ENCODE measurements around the gene GRM4.

Gene GRM4

GRCh38 chr6:34073540-34073939 is 72.3 kb downstream of the GRM4 start:
- intact Hi-C loops (cut with DNase I), result no loop called here
- no peak for DNase-seq

- intact Hi-C loops (cut with DNase I), result no loop called here
- DNase-seq, result no peak
Observed at GRCh38 chr6:34072727-34073126, 73.2 kb downstream of the GRM4 start.

- DNase-seq, result no peak
- intact Hi-C loops (cut with DNase I), result no loop called here
Observed at GRCh38 chr6:34071884-34072379, 74.0 kb downstream of the GRM4 start.

- intact Hi-C loops (cut with DNase I), result no loop called here
- DNase-seq, result no peak
Observed at GRCh38 chr6:34071136-34071883, 74.6 kb downstream of the GRM4 start.

- DNase-seq, result no peak
- intact Hi-C loops (cut with DNase I), result no loop called here
Observed at GRCh38 chr6:34070315-34071135, 75.4 kb downstream of the GRM4 start.

GRCh38 chr6:34068462-34069044 is 77.3 kb downstream of the GRM4 start:
- intact Hi-C loops (cut with DNase I), result no loop called here
- no peak for DNase-seq

GRCh38 chr6:34067814-34068213 is 78.1 kb downstream of the GRM4 start:
- intact Hi-C loops (cut with DNase I), result no loop called here
- DNase-seq, result no peak

- intact Hi-C loops (cut with DNase I), result no loop called here
- DNase-seq, result no peak
Observed at GRCh38 chr6:34066772-34067770, 78.8 kb downstream of the GRM4 start.

- intact Hi-C loops (cut with DNase I), result no loop called here
- no peak for DNase-seq
Observed at GRCh38 chr6:34066218-34066571, 79.7 kb downstream of the GRM4 start.

- intact Hi-C loops (cut with DNase I), result no loop called here
- DNase-seq, result no peak
Observed at GRCh38 chr6:34065466-34066217, 80.2 kb downstream of the GRM4 start.

GRCh38 chr6:34064675-34065074 is 81.2 kb downstream of the GRM4 start:
- intact Hi-C loops (cut with DNase I), result no loop called here

GRCh38 chr6:34063651-34064050 is 82.2 kb downstream of the GRM4 start:
- intact Hi-C loops (cut with DNase I), result no loop called here
- DNase-seq, result no peak

More at GRCh38 chr6:34064675-34065074, 81.2 kb downstream of the GRM4 start:
- DNase-seq, result no peak

- intact Hi-C loops (cut with DNase I), result no loop called here
- DNase-seq, result no peak
Observed at GRCh38 chr6:34062815-34063214, 83.1 kb downstream of the GRM4 start.

GRCh38 chr6:34062156-34062555 is 83.7 kb downstream of the GRM4 start:
- no peak for DNase-seq
- intact Hi-C loops (cut with DNase I), result no loop called here

GRCh38 chr6:34061348-34061747 is 84.5 kb downstream of the GRM4 start:
- no peak for DNase-seq
- intact Hi-C loops (cut with DNase I), result no loop called here

- intact Hi-C loops (cut with DNase I), result loop anchor here (10.0 kb wide), 1 partner anchor 85 kb away; the partner anchor contains the start of gene GRM4
- no peak for DNase-seq
Observed at GRCh38 chr6:34059914-34060313, 86.0 kb downstream of the GRM4 start.

- DNase-seq, result no peak
- intact Hi-C loops (cut with DNase I), result loop anchor here (10.0 kb wide), 1 partner anchor 86 kb away; the partner anchor contains the start of gene GRM4
Observed at GRCh38 chr6:34059136-34059731, 86.7 kb downstream of the GRM4 start.

GRCh38 chr6:34057790-34058189 is 88.1 kb downstream of the GRM4 start:
- intact Hi-C loops (cut with DNase I), result loop anchor here (10.0 kb wide), 1 partner anchor 87 kb away; the partner anchor contains the start of gene GRM4
- no peak for DNase-seq

All from head of caudate nucleus (tissue), 42 donors.